ENCODE measurements around the gene LMAN2.

The LMAN2 gene

GRCh38 chr5:177320879-177321278 is 30.6 kb downstream of the LMAN2 start:
- peaks cover 26% of the 10 kb centered on the region for H3K36me3 Mint-ChIP-seq (ENCODE audit: low read depth)
- H3K4me1 Mint-ChIP-seq (ENCODE audit: low read depth): peaks cover 26% of the 10 kb centered on the region
- H3K27ac Mint-ChIP-seq: no peak overlapping the region
- H3K27me3 Mint-ChIP-seq (ENCODE audit: low read depth): no peaks in the 10 kb centered on the region
- no peak overlapping the region for H3K4me3 Mint-ChIP-seq
- peaks cover 13% of the 10 kb centered on the region for H3K9me3 Mint-ChIP-seq
- DNase-seq (ENCODE audit: low spot score): no peak

GRCh38 chr5:177319913-177320588 is 31.4 kb downstream of the LMAN2 start:
- Mint-ChIP-seq H3K4me1 (ENCODE audit: low read depth) (peaks cover 29% of the 10 kb centered on the region), H3K27ac (no peak overlapping the region), H3K27me3 (ENCODE audit: low read depth) (no peaks in the 10 kb centered on the region), H3K4me3 (no peak overlapping the region), H3K36me3 (ENCODE audit: low read depth) (peaks cover 26% of the 10 kb centered on the region), H3K9me3 (peaks cover 13% of the 10 kb centered on the region)
- DNase-seq (ENCODE audit: low spot score): no peak

GRCh38 chr5:177317959-177318377 is 33.5 kb downstream of the LMAN2 start:
- Mint-ChIP-seq H3K27ac (no peak overlapping the region), H3K36me3 (ENCODE audit: low read depth) (peaks cover 21% of the 10 kb centered on the region), H3K4me1 (ENCODE audit: low read depth) (peaks cover 32% of the 10 kb centered on the region), H3K4me3 (no peak overlapping the region), H3K9me3 (peaks cover 13% of the 10 kb centered on the region), H3K27me3 (ENCODE audit: low read depth) (no peaks in the 10 kb centered on the region)
- peak; percentile 60 for DNase-seq (ENCODE audit: low spot score)

- Mint-ChIP-seq H3K4me1 (ENCODE audit: low read depth) (peaks cover 35% of the 10 kb centered on the region), H3K4me3 (peak overlapping the region; percentile 37), H3K36me3 (ENCODE audit: low read depth) (peaks cover 17% of the 10 kb centered on the region), H3K9me3 (peaks cover 13% of the 10 kb centered on the region), H3K27me3 (ENCODE audit: low read depth) (no peaks in the 10 kb centered on the region), H3K27ac (peak overlapping the region; percentile 67)
- no peak for DNase-seq (ENCODE audit: low spot score)
Measured at GRCh38 chr5:177316005-177316404, 35.5 kb downstream of the LMAN2 start.

GRCh38 chr5:177315411-177315810 is 36.1 kb downstream of the LMAN2 start:
- peaks cover 20% of the 10 kb centered on the region for H3K36me3 Mint-ChIP-seq (ENCODE audit: low read depth)
- H3K27me3 Mint-ChIP-seq (ENCODE audit: low read depth): no peaks in the 10 kb centered on the region
- H3K4me1 Mint-ChIP-seq (ENCODE audit: low read depth): peaks cover 40% of the 10 kb centered on the region
- DNase-seq (ENCODE audit: low spot score): no peak
- peaks cover 13% of the 10 kb centered on the region for H3K9me3 Mint-ChIP-seq
- H3K27ac Mint-ChIP-seq: peak overlapping the region; percentile 49
- no peak overlapping the region for H3K4me3 Mint-ChIP-seq

- Mint-ChIP-seq H3K36me3 (ENCODE audit: low read depth) (peaks cover 20% of the 10 kb centered on the region), H3K4me1 (ENCODE audit: low read depth) (peaks cover 40% of the 10 kb centered on the region), H3K27ac (peak overlapping the region; percentile 49), H3K4me3 (peak overlapping the region; percentile 93), H3K27me3 (ENCODE audit: low read depth) (no peaks in the 10 kb centered on the region), H3K9me3 (peaks cover 10% of the 10 kb centered on the region)
- DNase-seq (ENCODE audit: low spot score): no peak
Measured at GRCh38 chr5:177314376-177315342, 36.8 kb downstream of the LMAN2 start.

GRCh38 chr5:177313561-177314259 is 37.8 kb downstream of the LMAN2 start:
- Mint-ChIP-seq H3K27ac (peak overlapping the region; percentile 92), H3K4me1 (ENCODE audit: low read depth) (peaks cover 45% of the 10 kb centered on the region), H3K27me3 (ENCODE audit: low read depth) (no peaks in the 10 kb centered on the region)

GRCh38 chr5:177312649-177313181 is 38.8 kb downstream of the LMAN2 start:
- Mint-ChIP-seq H3K36me3 (ENCODE audit: low read depth) (peaks cover 24% of the 10 kb centered on the region), H3K27me3 (ENCODE audit: low read depth) (no peaks in the 10 kb centered on the region), H3K4me1 (ENCODE audit: low read depth) (peaks cover 39% of the 10 kb centered on the region), H3K27ac (peak overlapping the region; percentile 92), H3K9me3 (peaks cover 4% of the 10 kb centered on the region), H3K4me3 (peak overlapping the region; percentile 93)
- DNase-seq (ENCODE audit: low spot score): peak; percentile 53

More at GRCh38 chr5:177313561-177314259, 37.8 kb downstream of the LMAN2 start:
- Mint-ChIP-seq H3K36me3 (ENCODE audit: low read depth) (peaks cover 19% of the 10 kb centered on the region), H3K9me3 (peaks cover 4% of the 10 kb centered on the region), H3K4me3 (peak overlapping the region; percentile 93)
- no peak for DNase-seq (ENCODE audit: low spot score)

GRCh38 chr5:177311723-177312648 is 39.5 kb downstream of the LMAN2 start, which contains the start of gene MXD3:
Gene MXD3 (minus strand): TSS chr5:177311898. CDS start chr5:177311830, 68 bp downstream.
- DNase-seq (ENCODE audit: low spot score): peak; percentile 98
- H3K27me3 Mint-ChIP-seq (ENCODE audit: low read depth): no peaks in the 10 kb centered on the region
- H3K9me3 Mint-ChIP-seq: peaks cover 4% of the 10 kb centered on the region
- H3K4me1 Mint-ChIP-seq (ENCODE audit: low read depth): peaks cover 40% of the 10 kb centered on the region
- peak within 1 kb of the TSS; percentile 92 for H3K27ac Mint-ChIP-seq
- peak within 1 kb of the TSS; percentile 93 for H3K4me3 Mint-ChIP-seq
- peaks cover 25% of the 10 kb centered on the region for H3K36me3 Mint-ChIP-seq (ENCODE audit: low read depth)

- Mint-ChIP-seq H3K4me3 (peak overlapping the region; percentile 93), H3K27ac (peak overlapping the region; percentile 71), H3K4me1 (ENCODE audit: low read depth) (peaks cover 42% of the 10 kb centered on the region), H3K9me3 (peaks cover 4% of the 10 kb centered on the region), H3K27me3 (ENCODE audit: low read depth) (no peaks in the 10 kb centered on the region), H3K36me3 (ENCODE audit: low read depth) (peaks cover 30% of the 10 kb centered on the region)
- DNase-seq (ENCODE audit: low spot score): no peak
Measured at GRCh38 chr5:177311392-177311722, 40.1 kb downstream of the LMAN2 start.

GRCh38 chr5:177310757-177311391 is 40.6 kb downstream of the LMAN2 start:
- Mint-ChIP-seq H3K4me1 (ENCODE audit: low read depth) (peaks cover 42% of the 10 kb centered on the region), H3K27me3 (ENCODE audit: low read depth) (no peaks in the 10 kb centered on the region), H3K4me3 (peak overlapping the region; percentile 93), H3K27ac (peak overlapping the region; percentile 91), H3K9me3 (no peaks in the 10 kb centered on the region), H3K36me3 (ENCODE audit: low read depth) (peaks cover 31% of the 10 kb centered on the region)
- no peak for DNase-seq (ENCODE audit: low spot score)

- Mint-ChIP-seq H3K36me3 (ENCODE audit: low read depth) (peaks cover 36% of the 10 kb centered on the region), H3K4me1 (ENCODE audit: low read depth) (peaks cover 45% of the 10 kb centered on the region), H3K27ac (no peak overlapping the region), H3K9me3 (no peaks in the 10 kb centered on the region), H3K4me3 (peak overlapping the region; percentile 93), H3K27me3 (ENCODE audit: low read depth) (no peaks in the 10 kb centered on the region)
- no peak for DNase-seq (ENCODE audit: low spot score)
Measured at GRCh38 chr5:177310332-177310731, 41.1 kb downstream of the LMAN2 start.
